DMS 273 treated with DMSO at 0.1 percent for 48 hours (cell line): Measurements from ENCODE around the gene GRM3.

ENCODE experiments used
- DNase-seq: peaks from one replicate; lab custom pipeline; 2025; lab: John Stamatoyannopoulos, UW

Gene GRM3

GRCh38 chr7:86706406-86706805 is 62.7 kb downstream of the GRM3 start:
- DNase-seq = no peak

DNA sequence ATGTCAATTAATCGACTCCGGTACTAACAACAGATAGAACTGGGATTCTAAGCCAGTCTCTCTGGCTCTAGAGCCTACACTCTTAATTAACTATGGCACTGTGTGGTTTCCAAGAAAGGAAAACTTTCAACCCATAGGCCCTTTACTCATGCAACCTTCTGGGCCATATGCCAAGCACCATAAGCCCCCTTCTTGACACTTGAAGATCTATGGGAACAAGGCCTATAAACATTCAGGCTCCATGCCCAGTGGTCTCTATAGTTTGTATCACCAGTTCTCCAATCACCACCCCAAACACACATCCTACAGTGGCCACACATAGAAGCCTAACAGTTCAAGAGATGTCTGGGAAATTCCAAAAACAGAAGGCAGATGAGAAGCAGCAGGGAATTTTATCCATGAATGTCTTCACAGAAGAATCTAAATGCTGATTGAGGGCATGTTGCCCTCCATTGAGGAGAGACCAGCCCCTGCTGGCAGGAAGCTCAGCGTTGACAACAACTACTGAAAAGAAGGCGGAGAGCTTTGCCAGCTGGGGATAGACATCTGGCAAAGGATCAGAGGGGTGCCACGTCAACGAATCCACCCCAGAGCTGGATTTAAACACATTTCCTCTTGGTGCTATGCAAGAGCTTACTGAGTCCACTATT is 64.4 kb downstream of the GRM3 start:
- DNase-seq = no peak

DNA sequence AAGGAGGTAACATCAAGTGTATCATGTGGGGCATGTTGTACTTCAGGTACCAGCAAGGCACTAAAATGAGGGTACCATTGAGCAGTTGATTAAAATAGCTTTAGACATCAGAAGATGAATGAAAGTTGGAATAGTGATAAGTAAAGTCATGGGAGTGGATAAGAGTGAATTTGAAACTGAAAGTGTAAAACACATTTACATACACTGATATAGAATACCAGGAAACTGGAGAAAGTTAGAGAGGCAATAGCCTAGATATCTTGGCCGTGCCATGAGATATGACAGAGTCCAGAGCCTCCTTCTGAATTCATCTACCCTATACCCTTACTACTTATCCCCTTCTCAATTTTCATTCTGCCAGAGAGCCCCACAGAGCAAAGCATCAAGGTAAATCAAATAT is 76.6 kb downstream of the GRM3 start:
- DNase-seq = no peak

GRCh38 chr7:86733783-86734182 is 90.1 kb downstream of the GRM3 start:
- DNase-seq = no peak

GRCh38 chr7:86745013-86745745 is 101.5 kb downstream of the GRM3 start:
- DNase-seq = no peak

DNA sequence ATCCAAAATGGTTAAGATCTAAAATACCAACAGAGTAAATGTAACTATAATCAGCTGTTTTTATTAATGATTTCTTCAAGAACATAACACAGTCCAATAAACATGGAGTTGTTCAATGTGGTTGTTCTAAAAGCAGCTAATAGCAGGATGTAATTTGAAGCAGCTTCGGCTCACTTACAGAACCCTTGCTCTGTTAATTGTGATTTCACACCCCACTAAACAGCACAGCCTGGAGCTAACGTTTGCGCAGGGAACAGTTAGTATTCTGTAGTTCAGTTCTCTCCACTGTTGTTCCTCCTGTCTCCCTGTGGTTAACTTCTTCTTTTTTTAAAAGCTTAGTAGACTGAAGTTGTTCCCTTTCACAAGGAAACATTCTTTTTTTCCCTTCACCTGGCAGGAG is 104.0 kb downstream of the GRM3 start:
- no peak for DNase-seq

DNA sequence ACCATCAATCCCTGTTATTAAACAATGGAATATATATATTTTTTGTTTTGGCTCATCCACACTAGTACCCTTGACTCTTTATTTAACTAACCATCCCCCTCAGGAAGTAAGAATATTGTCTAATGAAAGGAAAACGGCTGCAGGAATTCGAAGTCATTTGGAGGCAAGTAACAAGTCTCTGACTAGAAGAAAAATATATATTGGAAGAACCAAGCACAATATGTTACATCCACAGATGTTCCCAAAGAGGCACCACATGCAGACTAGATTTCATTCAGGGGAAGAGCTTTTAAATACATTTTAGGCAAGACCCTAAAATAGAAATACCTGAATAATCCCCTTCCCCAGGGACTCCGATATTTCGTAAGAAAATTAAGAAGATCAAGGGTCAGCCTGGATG is 104.5 kb downstream of the GRM3 start:
- DNase-seq = no peak

GRCh38 chr7:86748843-86749719 is 105.4 kb downstream of the GRM3 start:
- DNase-seq = no peak

DNA sequence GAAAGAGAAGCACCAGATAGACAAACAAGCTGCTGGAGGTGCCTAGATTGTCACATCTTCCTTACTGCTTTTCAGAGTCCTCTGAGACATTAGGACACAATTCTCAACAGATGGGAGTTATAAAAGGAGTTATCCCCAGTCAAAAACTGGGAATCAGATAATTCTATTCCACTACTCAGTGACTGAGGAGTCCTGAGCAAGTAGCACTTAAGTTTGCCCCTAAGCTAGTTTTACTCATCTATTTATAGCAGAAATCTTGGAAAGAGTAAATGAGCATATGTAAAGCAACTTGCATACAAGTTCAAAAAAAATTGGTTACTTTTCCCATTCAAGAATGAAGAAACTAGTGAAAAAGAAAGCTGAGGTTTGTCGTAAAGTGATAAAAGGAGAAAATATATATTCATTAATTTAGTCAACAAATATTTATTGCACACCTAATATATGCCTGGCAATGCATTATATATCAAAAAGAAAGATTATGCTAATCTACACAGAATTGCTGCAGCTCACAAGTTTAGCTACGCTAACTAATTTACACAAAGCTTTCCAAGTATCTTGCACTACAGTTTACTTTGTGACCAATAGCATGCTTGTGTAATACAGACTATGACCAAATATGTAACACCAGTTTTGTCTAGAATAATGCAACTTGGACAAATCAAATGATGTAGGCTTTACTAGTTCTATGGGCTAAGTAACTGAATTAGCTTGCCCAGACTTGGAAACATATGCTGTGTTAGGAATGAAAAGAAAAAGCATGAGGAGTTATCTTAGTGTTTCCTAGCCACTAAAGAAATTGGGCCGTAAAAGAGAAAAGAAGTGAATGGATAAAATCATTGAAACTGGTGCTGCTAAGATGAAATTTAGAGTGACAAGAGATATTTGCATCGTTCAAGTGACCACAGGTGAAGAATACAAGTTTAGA is 106.3 kb downstream of the GRM3 start:
- DNase-seq = no peak

- DNase-seq = no peak
These were observed 116.5 kb downstream of the GRM3 start for GRCh38 chr7:86760236-86760635.

DNA sequence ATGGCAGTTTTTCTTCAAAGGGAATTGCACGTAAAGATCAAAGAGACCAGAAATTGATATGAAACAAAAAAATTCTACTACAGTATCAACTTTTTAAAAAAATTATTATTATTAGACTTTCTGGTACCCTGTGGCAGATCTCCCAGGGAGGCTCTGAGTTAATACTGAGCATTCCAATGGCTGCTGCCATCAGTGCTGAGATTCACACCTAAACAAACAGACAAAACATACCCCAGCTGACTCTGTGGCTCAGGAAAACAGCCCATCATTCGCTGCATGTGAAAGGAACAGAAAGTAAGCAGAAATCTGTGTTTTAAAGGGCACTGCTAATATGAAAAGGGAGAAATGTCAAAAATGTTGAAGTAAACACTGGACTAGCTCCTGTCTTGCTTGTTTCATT is 118.4 kb downstream of the GRM3 start:
- no peak for DNase-seq

DNA sequence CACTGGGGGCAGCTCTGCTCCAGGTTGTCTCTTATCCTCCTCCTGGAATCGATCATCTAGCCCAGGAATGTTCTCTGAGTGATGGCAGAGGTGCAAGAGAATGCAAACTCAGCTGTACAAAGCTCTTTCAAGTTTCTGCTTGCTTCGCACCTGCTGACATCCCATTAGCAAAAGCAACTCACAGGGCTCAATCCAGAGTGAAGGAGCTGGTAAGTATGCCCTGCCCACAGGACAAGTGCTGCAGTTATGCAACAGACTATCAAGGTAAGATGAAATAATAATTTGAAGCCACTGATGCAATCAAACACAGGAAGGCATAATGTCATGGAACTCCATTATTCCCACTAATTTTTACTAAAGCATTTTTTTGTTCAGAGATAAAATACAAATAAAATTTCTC is 122.2 kb downstream of the GRM3 start:
- no peak for DNase-seq

DNA sequence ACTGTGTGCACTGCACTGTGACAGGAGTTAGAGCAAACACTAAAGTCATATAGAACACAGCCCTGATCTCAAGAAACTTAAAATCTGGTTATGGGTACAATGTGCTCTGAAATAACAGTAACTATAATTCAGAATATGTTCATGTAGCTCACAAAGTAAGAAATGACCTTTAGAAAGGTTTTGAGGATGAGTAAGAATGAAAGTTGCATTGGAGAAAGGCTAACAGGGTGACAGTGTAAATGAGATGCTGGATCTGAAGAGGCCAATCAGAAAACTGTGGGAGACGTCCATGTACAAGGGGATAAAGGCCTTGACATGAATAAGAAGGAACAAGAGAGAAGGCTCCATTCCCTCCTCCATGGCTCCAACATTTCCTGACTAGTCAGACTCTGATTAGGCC is 124.7 kb downstream of the GRM3 start:
- DNase-seq = no peak

DNA sequence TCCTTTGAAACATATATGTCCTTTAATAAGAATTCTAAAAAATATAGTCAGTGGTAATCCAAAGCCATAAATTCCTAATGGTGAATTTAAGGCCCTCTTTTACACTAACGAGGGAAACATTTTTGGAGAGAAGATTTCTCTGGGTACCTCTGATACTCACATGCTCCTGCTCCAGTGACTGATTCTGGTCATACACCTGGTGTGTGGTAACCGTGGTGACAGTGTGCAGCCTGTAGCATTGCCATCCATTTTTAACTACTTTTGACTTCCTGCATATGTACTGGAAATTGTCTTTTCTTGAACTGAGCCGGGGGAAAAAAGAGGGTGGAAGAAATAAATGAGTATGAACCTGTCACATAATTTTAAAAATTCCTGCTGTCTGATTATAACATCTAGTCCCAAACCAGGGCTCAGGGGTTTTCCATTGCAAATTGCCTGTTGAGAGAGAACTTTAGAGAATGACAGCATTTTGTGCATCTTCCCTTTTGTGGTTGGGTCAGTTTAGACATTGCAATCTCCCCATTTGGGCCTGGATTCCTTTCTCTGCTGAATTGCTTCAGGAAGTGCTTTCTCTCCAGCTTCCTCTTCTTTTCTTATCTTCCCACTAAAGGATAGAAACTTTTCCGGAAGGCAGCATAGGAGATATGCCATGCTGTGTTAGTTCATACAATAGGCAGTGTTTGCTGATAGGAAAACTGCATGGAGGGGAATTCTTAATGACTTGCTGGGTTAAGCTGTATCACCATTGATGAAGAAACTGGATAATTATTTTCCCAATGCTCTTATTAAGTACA is 125.5 kb downstream of the GRM3 start:
- no peak for DNase-seq

GRCh38 chr7:86773309-86773708 is 129.6 kb downstream of the GRM3 start:
- DNase-seq = no peak

GRCh38 chr7:86775203-86775602 is 131.5 kb downstream of the GRM3 start:
- no peak for DNase-seq

GRCh38 chr7:86776136-86776535 is 132.4 kb downstream of the GRM3 start:
- no peak for DNase-seq

DNA sequence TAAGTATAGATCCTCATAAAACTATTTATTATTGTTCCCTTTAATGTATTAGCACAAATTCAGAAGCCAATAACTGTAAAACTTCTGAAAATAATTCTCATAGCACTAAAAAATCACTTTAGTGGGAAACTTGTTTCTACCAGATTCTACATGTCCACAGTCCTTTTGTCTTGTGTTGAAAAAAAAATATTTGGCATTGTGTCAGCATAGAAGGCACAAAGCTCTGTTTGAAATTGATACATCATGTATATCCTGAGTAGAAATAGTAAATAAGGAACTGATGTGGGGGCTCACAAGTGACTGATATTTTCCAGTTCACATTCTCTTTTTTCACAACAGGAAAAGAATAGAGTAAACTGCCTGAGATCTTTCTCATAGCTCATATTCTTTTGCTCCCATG is 134.6 kb downstream of the GRM3 start:
- no peak for DNase-seq

GRCh38 chr7:86784765-86785164 is 141.1 kb downstream of the GRM3 start:
- no peak for DNase-seq

DNA sequence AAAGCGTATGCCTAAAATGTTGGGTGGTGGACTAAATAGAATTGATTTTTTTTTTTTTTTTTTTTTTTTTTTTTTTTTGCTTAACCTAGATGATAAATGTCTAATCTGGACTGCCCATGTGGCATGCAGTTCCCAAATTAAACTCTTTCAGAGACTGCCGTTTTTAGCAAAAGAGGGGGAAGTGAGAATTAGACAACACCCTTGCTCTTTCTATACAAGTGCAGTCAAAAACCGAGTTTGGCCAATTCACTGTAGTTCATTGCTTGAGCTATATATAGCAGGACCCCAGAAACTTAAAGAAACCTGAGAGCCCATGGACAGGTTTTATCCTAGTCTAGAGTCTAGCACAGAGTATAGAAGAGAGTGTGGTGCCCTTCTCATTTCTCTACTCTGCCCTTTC is 141.9 kb downstream of the GRM3 start:
- DNase-seq = no peak

GRCh38 chr7:86786376-86786775 is 142.7 kb downstream of the GRM3 start:
- DNase-seq = no peak
